GM21423 (cell line): ENCODE data around the gene KLC1.

ENCODE experiments used
- ATAC-seq: cut with Tn5 transposase; IDR thresholded peaks from one replicate; pipeline ENCODE4 v1.9.1; 2021; ENCODE audit warnings: mild to moderate bottlenecking, moderate library complexity; ENCODE audit not compliant: unreplicated experiment

Gene KLC1

GRCh38 chr14:103688906-103689902 is 60.2 kb downstream of the KLC1 start:
- ATAC-seq: peak; percentile 50

GRCh38 chr14:103690332-103690731 is 61.3 kb downstream of the KLC1 start:
- no peak for ATAC-seq

GRCh38 chr14:103691655-103692054 is 62.6 kb downstream of the KLC1 start:
- peak; percentile 65 for ATAC-seq

GRCh38 chr14:103692159-103692558 is 63.1 kb downstream of the KLC1 start:
- ATAC-seq: peak; percentile 15

- no peak for ATAC-seq
Measured at GRCh38 chr14:103692871-103693270, 63.9 kb downstream of the KLC1 start.

GRCh38 chr14:103693515-103693914 is 64.5 kb downstream of the KLC1 start:
- no peak for ATAC-seq

GRCh38 chr14:103694572-103695026 is 65.6 kb downstream of the KLC1 start:
- ATAC-seq: no peak

- no peak for ATAC-seq
Measured at GRCh38 chr14:103695296-103696069, 66.5 kb downstream of the KLC1 start.

GRCh38 chr14:103696070-103696402 is 67.0 kb downstream of the KLC1 start:
- ATAC-seq: no peak

GRCh38 chr14:103696466-103697071 is 67.6 kb downstream of the KLC1 start:
- ATAC-seq: no peak

- ATAC-seq: no peak
Measured at GRCh38 chr14:103697206-103697602, 68.2 kb downstream of the KLC1 start.

- no peak for ATAC-seq
Measured at GRCh38 chr14:103697603-103698379, 68.8 kb downstream of the KLC1 start.

GRCh38 chr14:103698380-103699260 is 69.6 kb downstream of the KLC1 start:
- no peak for ATAC-seq

GRCh38 chr14:103699261-103699661 is 70.2 kb downstream of the KLC1 start:
- ATAC-seq: no peak

GRCh38 chr14:103699901-103700752 is 71.1 kb downstream of the KLC1 start:
- ATAC-seq: no peak

GRCh38 chr14:103700753-103701490 is 71.9 kb downstream of the KLC1 start:
- ATAC-seq: no peak

GRCh38 chr14:103702095-103702494 is 73.1 kb downstream of the KLC1 start:
- ATAC-seq: no peak
